Loucy (cell line): Measurements from ENCODE around the gene LMO7.

Experiments
- H2AFZ ChIP-seq: fragments of 200-600 bp; sonication (generic); 2 replicates; pipeline ENCODE4 v1.6.0; 2016; ENCODE audit warnings: antibody characterized with exemption, mild to moderate bottlenecking, low read length, moderate library complexity
- H3F3A ChIP-seq: fragments of 200-600 bp; 2 replicates; pipeline ENCODE4 v1.6.0; 2016; ENCODE audit warnings: antibody characterized with exemption, low read depth, mild to moderate bottlenecking
- H3K27me3 ChIP-seq: fragments of 200-600 bp; sonication (generic); 2 replicates; pipeline ENCODE4 v1.6.1; 2014; ENCODE audit warnings: low read length, mild to moderate bottlenecking; ENCODE audit not compliant: insufficient read depth, poor library complexity, severe bottlenecking
- H3K36me3 ChIP-seq: fragments of 200-600 bp; sonication (generic); 2 replicates; pipeline ENCODE4 v1.6.1; 2016; ENCODE audit warnings: low read length; ENCODE audit not compliant: insufficient read depth
- H3K4me1 ChIP-seq: fragments of 200-600 bp; sonication (generic); 2 replicates; pipeline ENCODE4 v1.5.1; 2014; ENCODE audit warnings: low read length, mild to moderate bottlenecking; ENCODE audit not compliant: insufficient read depth, poor library complexity, severe bottlenecking
- H3K4me2 ChIP-seq: fragments of 200-600 bp; sonication (generic); 2 replicates; pipeline ENCODE4 v1.6.0; 2014; ENCODE audit warnings: antibody characterized with exemption, low read length, low read depth, mild to moderate bottlenecking; ENCODE audit not compliant: poor library complexity, severe bottlenecking
- H3K4me3 ChIP-seq: fragments of 200-600 bp; sonication (generic); 2 replicates; pipeline ENCODE4 v1.5.1; 2014; ENCODE audit warnings: low read length, mild to moderate bottlenecking, mixed read lengths; ENCODE audit not compliant: poor library complexity, severe bottlenecking
- H3K79me2 ChIP-seq: fragments of 200-600 bp; sonication (generic); 2 replicates; pipeline ENCODE4 v1.6.1; 2014; ENCODE audit warnings: low read length; ENCODE audit not compliant: insufficient read depth
- H3K9ac ChIP-seq: fragments of 200-600 bp; sonication (generic); 2 replicates; pipeline ENCODE4 v1.6.0; 2014; ENCODE audit warnings: mild to moderate bottlenecking, low read depth, low read length, moderate library complexity; ENCODE audit not compliant: poor library complexity, severe bottlenecking
- H3K9me2 ChIP-seq: fragments of 200-600 bp; sonication (generic); replicated peaks from 2 replicates; pipeline ENCODE4 v1.6.1; 2016; ENCODE audit warnings: low read depth, low read length, mixed read lengths
- H3K9me3 ChIP-seq: fragments of 200-600 bp; sonication (generic); 2 replicates; pipeline ENCODE4 v1.6.1; 2014; ENCODE audit warnings: mild to moderate bottlenecking, antibody characterized with exemption, low read length, low read depth; ENCODE audit not compliant: insufficient read depth
- H4K20me1 ChIP-seq: fragments of 200-600 bp; sonication (generic); 2 replicates; pipeline ENCODE4 v1.6.0; 2014; ENCODE audit warnings: antibody characterized with exemption, low read length, mild to moderate bottlenecking; ENCODE audit not compliant: insufficient read depth, poor library complexity, severe bottlenecking
- EZH2phosphoT487 ChIP-seq: fragments of 200-600 bp; IDR thresholded peaks from 2 replicates; pipeline ENCODE4 v1.6.1; 2018; ENCODE audit warnings: antibody characterized with exemption, mild to moderate bottlenecking, moderate library complexity, borderline replicate concordance
- TF ChIP-seq, protein P1 (sequence below): fragments of 200-600 bp; sonication (generic); conservative IDR thresholded peaks from 2 replicates; pipeline ENCODE4 v1.5.1; 2014; ENCODE audit warnings: mild to moderate bottlenecking, antibody characterized with exemption, low read length

The LMO7 gene

GRCh38 chr13:75687150-75687763 is 51.1 kb downstream of the LMO7 start:
- no peak overlapping the region for H2AFZ ChIP-seq
- H3K9ac ChIP-seq = no peak overlapping the region
- H4K20me1 ChIP-seq = no peaks in the 10 kb centered on the region
- H3K4me1 ChIP-seq = no peaks in the 10 kb centered on the region
- H3K79me2 ChIP-seq = no peaks in the 10 kb centered on the region
- no peaks in the 10 kb centered on the region for H3K27me3 ChIP-seq
- H3F3A ChIP-seq = no peaks in the 10 kb centered on the region
- H3K4me3 ChIP-seq = no peak overlapping the region
- H3K4me2 ChIP-seq = no peak overlapping the region
- H3K36me3 ChIP-seq = no peaks in the 10 kb centered on the region
- no peaks in the 10 kb centered on the region for H3K9me3 ChIP-seq
- H3K9me2 ChIP-seq = no peaks in the 10 kb centered on the region
- TF ChIP-seq, protein P1, sequence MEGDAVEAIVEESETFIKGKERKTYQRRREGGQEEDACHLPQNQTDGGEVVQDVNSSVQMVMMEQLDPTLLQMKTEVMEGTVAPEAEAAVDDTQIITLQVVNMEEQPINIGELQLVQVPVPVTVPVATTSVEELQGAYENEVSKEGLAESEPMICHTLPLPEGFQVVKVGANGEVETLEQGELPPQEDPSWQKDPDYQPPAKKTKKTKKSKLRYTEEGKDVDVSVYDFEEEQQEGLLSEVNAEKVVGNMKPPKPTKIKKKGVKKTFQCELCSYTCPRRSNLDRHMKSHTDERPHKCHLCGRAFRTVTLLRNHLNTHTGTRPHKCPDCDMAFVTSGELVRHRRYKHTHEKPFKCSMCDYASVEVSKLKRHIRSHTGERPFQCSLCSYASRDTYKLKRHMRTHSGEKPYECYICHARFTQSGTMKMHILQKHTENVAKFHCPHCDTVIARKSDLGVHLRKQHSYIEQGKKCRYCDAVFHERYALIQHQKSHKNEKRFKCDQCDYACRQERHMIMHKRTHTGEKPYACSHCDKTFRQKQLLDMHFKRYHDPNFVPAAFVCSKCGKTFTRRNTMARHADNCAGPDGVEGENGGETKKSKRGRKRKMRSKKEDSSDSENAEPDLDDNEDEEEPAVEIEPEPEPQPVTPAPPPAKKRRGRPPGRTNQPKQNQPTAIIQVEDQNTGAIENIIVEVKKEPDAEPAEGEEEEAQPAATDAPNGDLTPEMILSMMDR = peak; percentile 64
- TF ChIP-seq EZH2phosphoT487 = no peak

- TF ChIP-seq EZH2phosphoT487 = no peak
- TF ChIP-seq, protein P1 = no peak
- Histone ChIP-seq H3K36me3 (no peaks in the 10 kb centered on the region), H3K4me3 (no peak overlapping the region), H3F3A (no peaks in the 10 kb centered on the region), H3K27me3 (no peaks in the 10 kb centered on the region), H3K79me2 (no peaks in the 10 kb centered on the region), H3K9ac (no peak overlapping the region), H3K9me2 (no peaks in the 10 kb centered on the region), H2AFZ (no peak overlapping the region), H4K20me1 (no peaks in the 10 kb centered on the region), H3K9me3 (no peaks in the 10 kb centered on the region), H3K4me1 (peaks cover 5% of the 10 kb centered on the region), H3K4me2 (no peak overlapping the region)
These were observed 53.6 kb downstream of the LMO7 start for GRCh38 chr13:75689686-75690085.

DNA sequence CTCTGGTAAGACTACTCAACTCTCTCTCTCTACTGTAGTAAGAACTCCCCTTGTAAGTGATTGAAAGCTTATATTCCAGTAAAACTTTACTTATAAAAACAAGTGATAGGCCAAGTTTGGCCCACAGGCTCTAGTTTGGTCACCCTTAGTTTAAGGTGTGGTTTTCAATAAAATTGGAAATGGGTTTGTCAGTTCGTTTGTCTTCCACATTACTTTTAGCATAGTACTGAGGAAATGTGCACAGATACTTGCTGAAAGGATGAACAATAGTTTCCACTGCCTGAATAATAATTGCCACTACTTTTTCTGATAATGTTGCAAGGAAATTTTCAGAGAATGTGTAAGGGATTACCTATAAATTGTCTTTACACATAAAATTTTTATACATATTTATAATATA is 54.5 kb downstream of the LMO7 start:
- Histone ChIP-seq H2AFZ (no peak overlapping the region), H3K4me1 (peaks cover 5% of the 10 kb centered on the region), H3K79me2 (no peaks in the 10 kb centered on the region), H3K36me3 (no peaks in the 10 kb centered on the region), H3F3A (no peaks in the 10 kb centered on the region), H3K27me3 (no peaks in the 10 kb centered on the region), H3K9me2 (no peaks in the 10 kb centered on the region), H3K4me2 (no peak overlapping the region), H3K9me3 (no peaks in the 10 kb centered on the region), H3K4me3 (no peak overlapping the region), H3K9ac (no peak overlapping the region), H4K20me1 (no peaks in the 10 kb centered on the region)
- TF ChIP-seq EZH2phosphoT487 = no peak
- TF ChIP-seq, protein P1 = no peak
